GM21360 (cell line): ENCODE data around the gene POLR1C.
"Not testable (repeated sequence)": the region's sequence is repeated elsewhere in the genome, so short reads cannot be mapped to it uniquely, and the experiment has no call there.

ENCODE experiments used
- ATAC-seq: cut with Tn5 transposase; IDR thresholded peaks from one replicate; pipeline ENCODE4 v1.9.1; 2021; ENCODE audit warnings: mild to moderate bottlenecking, moderate library complexity; ENCODE audit not compliant: unreplicated experiment

Gene POLR1C

GRCh38 chr6:43492673-43493072 lies 24.2 kb upstream of the POLR1C start:
- no peak for ATAC-seq

- ATAC-seq, result no peak
These were observed 23.7 kb upstream of the POLR1C start for GRCh38 chr6:43493230-43493629.

DNA sequence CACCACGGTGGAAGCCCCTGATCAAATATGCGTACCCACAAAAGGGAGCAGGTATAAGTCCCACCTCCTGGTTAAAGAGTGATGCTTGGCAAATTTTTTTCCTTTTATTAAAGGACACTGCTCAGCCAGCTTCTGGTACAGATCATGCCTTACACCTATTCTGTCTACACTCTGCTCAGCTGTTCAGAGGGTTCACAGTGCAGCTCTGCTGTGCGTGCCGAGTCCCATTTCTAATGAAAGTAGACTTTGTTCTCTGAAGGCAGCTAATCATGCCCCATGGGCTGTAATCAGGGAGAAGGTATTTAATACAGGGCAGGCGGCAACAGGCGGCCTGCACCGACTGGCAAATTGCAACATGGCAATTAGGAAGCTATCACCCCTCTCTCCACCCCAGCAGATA lies 23.1 kb upstream of the POLR1C start:
- no peak for ATAC-seq

GRCh38 chr6:43494321-43494720 lies 22.6 kb upstream of the POLR1C start:
- no peak for ATAC-seq

- no peak for ATAC-seq
These were observed 22.1 kb upstream of the POLR1C start for GRCh38 chr6:43494766-43495165.

GRCh38 chr6:43495409-43495941 lies 21.4 kb upstream of the POLR1C start:
- ATAC-seq, result no peak

DNA sequence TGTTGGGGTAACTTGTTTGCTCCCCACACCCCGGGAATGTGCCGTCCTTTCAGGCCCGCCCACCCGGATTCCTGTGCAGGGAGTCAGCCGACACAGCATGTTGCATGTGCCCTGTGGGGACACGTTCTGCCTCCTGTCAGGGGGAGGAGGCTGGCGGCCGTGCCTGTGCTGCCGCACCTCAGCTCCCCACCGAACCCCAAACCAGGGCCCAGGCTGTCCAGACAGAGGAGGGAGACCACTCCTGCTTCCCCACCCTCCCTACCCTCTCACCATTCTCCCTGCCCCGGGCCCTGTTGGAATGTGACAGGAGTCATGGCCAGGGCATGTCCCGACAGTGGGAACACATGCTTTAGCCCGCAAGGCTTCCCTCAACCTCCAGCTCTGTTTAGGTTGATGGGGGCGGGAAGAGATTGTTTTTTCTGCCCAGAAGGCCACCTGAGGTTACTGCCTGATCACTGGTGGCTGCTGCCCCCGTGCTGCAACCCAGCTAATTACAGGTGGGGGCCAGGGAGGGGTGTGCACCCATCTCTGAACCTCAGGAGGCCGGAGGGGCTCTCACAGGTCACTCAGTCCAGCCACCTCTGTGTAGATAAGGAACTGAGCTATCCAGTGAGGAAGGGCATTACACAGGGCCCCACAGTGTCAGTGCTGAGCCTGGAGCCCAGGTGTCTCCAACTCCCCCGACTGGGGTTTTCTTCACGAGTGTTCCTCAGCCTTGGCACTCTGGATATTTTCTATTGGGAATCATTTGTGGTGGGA lies 20.3 kb upstream of the POLR1C start:
- no peak for ATAC-seq

- ATAC-seq, result no peak
These were observed 19.8 kb upstream of the POLR1C start for GRCh38 chr6:43497129-43497396.

GRCh38 chr6:43497689-43498088 lies 19.2 kb upstream of the POLR1C start:
- no peak for ATAC-seq

GRCh38 chr6:43498291-43498690 lies 18.6 kb upstream of the POLR1C start:
- not testable (repeated sequence) for ATAC-seq

- ATAC-seq, result no peak
These were observed 17.7 kb upstream of the POLR1C start for GRCh38 chr6:43499028-43499815.

- ATAC-seq, result no peak
These were observed 16.0 kb upstream of the POLR1C start for GRCh38 chr6:43500921-43501320.

DNA sequence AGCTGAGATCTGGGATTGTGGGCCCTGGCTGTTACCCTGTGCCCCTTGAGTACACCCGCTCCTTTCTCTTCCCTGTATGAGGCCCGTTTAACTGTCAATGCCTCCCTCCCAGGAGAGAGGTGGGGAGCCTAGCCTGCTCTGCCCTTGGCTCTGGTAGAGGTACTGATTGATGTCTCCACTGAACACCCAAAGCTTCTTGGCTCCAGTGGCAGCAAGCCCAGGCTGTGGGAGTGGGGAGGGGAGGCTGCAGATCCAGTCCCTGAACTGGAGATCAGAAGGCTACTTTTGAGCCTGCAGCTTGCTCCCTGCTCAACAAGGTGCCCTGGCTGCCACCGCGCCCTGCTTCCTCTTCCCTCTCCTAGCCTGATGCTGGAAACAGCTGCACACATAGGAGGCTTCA lies 14.2 kb upstream of the POLR1C start:
- ATAC-seq, result no peak

- ATAC-seq, result no peak
These were observed 13.4 kb upstream of the POLR1C start for GRCh38 chr6:43503443-43503842.

- ATAC-seq, result no peak
These were observed 11.9 kb upstream of the POLR1C start for GRCh38 chr6:43504756-43505593.

- ATAC-seq, result no peak
These were observed 11.2 kb upstream of the POLR1C start for GRCh38 chr6:43505718-43506117.

DNA sequence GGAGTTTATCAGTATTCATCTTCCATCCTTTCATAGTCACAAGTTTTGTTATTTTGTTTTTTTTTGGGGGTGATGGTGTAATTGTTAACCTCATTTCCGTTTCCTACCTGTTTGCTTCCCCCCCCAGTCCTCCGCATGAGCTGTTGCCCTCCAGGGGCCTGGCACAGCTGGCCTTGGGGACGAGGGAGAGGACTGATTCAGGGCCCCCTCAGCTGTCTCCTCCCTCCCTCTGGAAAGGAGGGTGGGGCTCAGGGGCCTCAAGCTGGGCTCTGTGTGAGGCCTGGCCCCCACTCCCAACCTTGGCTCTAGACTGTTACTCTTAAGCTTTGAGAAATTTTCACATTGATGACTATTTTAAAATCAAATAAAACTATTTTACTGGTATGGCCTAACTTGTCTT lies 10.7 kb upstream of the POLR1C start:
- ATAC-seq, result no peak

GRCh38 chr6:43506667-43507471 lies 10.0 kb upstream of the POLR1C start:
- no peak for ATAC-seq

DNA sequence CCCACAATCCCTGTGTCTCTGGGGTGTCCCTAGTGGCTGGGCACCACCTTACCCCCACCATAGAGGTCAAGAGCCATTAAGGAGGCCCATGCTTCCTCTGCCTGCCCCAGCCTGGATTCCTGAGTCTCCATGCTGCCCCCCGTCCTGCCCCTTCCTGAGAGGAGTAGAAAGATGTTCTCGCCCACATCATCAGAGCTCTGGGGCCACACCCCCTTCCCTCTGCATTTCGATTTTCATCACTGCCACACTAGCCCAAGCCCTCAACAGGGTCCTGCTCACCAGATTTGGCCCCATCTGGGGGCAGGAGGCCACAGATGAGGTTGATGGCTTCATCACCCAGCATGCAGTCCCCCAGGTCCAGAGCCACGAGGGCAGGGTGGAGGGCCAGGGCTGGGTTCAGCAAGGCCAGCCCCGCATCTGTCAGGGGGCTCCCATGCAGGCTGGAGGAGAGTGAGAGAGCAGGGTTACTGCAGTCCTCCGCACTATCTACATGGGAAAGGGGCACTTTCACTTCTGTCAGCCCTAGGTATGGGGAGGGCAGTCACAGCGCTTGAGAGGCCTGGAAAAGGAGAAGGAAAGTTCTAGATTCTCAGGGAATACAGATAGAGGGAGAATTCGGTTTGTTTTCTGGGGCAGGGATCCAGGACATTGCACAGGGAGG lies 8.3 kb upstream of the POLR1C start:
- ATAC-seq, result no peak
